HG03469 (cell line): ENCODE data around the gene ZCCHC24.

Experiments
- ATAC-seq: cut with Tn5 transposase; IDR thresholded peaks from one replicate; pipeline ENCODE4 v1.9.1; 2021; ENCODE audit warnings: mild to moderate bottlenecking, moderate library complexity, moderate number of reproducible peaks; ENCODE audit not compliant: unreplicated experiment

ZCCHC24 gene

DNA sequence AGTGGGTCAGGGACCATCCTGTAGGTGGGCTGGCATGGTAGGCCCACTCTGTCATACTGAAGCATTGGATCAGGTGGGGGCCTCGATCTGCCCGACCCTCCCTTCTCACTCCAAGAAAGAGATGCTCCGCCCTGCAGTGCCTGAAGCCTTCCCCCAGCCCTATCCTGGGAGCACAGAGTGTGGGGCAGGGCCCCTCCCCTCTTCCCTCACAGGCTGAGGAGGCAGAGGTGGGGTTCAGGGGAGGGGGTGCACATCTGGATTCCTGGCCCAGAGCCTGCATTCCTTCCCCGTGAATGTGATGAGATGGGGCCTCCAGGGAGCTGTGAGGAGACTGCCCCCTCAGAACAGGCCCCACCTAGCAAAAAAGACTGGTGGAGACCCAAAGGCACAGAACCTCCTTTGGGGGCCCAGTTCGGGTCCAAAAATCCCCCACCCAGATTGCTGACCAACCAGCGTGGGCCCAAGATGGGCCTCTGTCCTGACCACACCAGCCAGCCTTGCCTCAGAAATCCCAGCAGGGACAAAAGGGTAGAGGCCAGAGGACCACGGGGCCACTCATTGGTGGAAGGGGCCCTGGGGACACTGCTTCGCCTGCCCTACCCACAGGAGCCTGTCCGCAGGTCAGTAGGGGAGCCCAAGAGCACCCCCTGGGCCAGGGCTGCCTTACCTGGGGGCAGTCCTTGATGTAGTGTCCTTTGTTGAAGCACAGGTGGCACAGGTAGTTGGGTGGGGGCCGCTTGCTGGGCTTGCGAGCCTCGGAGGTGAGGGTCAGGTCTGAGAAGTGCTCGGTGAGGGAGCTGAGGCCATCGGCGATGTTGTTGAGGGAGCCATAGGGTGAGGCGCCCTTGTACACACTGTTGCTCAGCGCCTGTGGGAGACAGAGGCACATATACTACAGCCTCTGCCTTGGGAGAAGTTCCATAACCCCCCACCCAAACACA is 13.3 kb downstream of the ZCCHC24 start:
- ATAC-seq, result no peak

DNA sequence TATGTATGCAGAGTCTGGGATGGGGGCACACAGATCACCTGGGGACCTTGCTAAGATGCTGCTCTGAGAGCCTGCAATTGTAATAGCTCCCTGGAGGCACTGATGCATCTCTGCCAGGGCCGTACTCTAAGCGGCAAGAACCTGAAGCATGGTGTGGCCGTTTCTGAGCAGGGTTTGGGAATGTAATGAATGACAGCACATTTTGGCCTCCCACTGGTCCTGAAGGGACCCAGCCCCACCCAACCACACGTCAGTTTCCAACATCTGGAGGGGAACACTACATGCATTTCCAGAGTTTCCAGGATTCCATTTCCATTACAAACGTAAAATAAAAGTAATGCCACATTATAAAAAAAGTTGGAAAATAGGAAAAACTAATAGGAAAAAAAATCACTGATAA is 14.0 kb downstream of the ZCCHC24 start:
- ATAC-seq, result no peak

DNA sequence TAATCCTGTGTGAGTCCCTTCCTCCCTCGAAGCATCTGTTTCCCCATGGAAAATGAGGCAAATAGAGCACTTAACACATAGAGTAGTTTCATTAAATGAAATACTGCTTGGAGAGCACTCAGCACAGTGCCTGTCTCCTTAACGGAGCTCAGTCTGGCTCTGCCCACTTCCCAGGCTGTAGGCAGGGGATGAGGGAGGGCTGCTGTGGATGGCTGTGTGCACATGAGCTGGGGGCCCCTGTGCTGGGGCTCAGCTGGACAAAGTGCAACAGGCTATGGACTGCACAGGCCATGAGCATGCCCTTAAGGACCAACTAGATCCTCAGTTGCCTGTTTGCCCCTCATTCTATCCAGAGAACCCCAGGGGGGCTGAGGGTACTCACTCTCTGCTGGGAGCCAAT is 14.5 kb downstream of the ZCCHC24 start:
- ATAC-seq, result no peak

DNA sequence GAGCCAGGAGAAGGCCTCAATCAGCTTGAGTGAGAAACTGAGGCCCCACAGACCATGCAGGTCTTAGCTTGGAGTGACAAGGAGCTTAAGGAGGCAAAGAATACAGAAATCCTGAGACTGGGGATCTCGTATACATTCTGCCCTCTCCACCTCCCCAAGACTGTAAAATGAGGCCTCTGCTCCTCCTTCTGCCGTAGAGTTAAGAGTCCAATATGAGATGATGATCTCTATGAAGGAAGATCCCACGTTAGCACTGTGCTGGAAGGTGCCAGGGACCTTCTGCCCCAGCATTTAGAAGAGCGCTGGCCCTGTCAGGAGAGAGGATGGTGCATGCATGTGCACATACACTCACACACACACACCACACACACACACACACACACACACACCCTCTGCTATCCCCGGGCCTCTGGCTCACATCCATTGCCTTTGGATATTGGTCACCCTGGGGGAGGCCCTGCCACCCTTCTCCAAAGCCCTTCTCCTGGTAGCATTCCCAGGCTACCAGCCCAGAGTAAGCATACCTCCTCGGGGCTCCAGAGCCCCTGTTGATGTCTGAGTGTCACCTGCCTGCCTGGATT is 15.0 kb downstream of the ZCCHC24 start:
- no peak for ATAC-seq

- no peak for ATAC-seq
Measured at GRCh38 chr10:79429751-79430150, 15.7 kb downstream of the ZCCHC24 start.

GRCh38 chr10:79427965-79428364 is 17.5 kb downstream of the ZCCHC24 start:
- no peak for ATAC-seq

DNA sequence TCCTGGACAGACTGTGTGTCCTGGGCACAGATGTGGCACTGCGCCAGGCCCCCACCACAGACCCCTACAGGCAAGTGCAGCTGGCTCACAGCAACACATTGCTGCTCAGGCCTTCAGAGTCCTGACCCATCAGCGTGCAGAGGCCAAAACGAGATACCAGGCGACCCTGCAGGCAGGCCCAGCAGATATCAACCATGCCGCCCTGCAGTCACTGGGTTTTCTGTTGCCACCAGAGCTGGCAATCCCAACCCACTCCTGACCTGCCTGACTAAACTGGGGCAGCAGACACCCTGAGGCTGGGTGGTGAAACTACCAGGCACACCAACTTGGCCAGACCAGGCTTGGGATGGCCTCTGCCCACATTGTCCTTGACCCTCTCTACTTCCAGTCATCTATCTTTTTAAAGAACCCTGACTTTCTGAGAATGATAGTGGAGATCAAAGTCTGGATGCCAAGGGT is 20.3 kb downstream of the ZCCHC24 start:
- ATAC-seq, result no peak

DNA sequence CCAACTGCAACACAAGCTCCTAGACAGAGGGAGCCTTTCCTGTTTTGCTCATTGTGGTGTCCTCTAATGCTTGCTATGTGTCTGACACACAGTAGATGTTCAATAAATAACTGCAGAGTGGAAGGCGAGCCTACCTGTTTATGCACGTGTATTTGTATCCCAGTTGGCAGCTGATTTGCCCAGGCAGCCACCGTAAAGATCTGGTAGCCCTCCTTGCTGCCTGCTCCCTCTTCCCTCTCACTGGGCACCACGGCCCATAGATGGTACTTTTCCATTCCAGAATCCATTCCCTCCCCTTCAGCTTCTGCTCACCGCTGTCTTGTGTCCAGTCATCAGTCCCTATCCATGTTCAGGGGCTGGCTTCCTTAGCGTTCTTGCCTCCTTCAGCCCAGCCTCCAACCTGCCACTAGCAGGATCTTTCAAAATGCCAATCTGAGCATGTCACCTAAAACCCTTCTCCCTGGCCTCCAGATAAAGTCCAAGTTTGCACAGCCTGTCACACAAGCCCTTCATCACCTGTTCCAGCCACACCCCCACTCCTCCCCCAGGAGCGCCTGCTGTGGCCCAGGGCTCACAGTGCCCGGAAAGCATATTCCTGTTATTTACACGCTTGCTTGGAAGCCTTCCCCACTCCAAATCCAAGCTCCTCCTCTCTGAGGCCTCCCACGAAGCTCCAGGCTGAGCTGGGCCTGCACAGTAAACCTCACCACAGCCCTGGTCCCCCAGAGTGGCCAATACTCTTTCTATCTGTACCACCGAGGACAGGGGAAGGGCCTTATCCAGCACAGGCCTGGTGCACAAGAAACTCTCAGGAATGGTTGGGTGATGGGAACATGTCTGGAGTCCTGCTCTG is 21.0 kb downstream of the ZCCHC24 start:
- ATAC-seq, result no peak

DNA sequence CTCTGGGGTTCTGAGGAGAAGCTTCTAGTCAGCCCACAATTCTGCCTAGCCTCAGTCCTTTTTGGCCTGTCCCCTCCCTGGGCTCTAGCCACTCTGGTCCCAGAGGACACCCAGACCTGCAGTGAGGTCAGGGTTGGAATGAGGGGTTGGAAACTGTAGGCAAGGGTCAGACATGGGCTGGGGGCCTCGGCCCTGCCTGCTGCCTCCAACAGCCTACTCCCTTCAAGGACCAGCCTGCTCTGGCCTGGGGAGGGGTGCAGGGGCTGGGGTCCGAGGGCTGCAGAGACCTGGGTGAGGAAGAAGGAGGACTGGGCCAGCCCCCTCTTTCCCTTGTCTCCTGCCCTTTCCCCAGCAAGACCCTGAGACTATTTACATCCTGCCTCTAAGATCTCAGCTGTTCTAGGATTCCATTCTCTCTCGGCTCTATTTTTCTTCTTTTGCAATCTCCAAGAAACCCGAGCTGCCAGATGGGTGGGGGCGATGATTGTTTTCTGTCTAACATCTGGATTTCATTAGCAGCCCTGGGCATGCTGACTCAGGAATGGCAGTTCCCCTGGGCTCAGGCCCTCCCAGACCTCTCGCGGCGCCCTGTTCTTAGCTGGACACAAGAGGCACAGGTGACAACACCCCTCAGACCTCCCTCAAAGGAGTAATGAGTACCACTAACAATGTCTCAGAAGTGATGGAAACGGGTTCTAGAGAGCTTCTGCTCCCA is 23.1 kb downstream of the ZCCHC24 start:
- no peak for ATAC-seq

DNA sequence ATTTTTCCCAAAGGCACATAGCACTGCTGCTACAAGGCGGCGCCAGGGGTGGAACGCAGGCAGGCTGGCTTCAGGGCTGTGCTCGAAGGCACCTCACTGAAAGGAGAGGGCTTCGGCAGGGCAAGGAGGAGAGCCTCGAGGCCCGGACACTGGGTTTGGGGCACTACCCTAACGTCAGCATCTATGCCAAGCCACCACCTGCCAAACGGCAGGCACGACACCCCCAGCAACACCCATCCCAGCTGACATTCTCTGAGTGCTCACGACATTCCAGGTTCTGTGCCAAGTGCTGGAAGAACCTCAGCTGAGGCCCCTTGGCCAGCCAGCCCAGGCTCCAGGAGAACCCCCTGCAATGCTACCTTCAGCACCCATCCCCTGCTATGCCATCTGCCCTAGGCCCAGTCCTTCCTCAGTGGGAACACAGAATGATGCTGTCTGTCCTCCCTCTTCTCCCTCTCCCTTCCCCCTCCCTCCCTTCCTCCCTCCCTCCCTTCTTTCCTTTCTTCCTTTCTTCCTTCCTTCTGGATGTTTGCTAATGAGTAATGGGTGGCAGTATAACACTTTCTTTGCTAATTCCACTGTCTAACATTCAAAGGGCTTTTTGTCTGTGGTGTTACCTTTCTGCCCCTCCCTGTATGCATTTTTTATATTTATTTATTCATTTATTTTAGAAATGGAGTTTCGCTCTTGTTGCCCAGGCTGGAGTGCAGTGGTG is 24.3 kb downstream of the ZCCHC24 start:
- no peak for ATAC-seq

GRCh38 chr10:79418886-79419595 is 26.4 kb downstream of the ZCCHC24 start:
- no peak for ATAC-seq

- ATAC-seq, result no peak
Measured at GRCh38 chr10:79418274-79418673, 27.1 kb downstream of the ZCCHC24 start.

DNA sequence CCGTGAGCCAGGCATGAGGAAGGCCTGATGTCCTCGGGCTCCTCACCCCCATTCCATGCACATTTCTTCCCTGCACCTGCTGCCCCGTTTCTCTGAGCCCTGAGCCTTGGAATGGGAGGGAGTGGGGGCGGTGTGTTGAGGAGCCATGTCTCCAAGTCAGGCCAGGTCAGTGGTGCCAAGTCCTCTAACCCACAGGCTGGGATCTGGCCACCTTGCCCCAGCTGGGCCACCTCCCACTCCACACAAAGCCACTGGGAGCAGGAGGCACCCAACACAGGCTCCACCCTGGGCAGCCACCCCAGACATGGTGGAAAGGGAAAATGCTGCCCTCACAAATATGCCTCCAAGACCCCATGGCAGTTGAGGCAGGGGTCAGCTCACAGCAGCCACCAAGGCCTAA is 27.7 kb downstream of the ZCCHC24 start:
- ATAC-seq, result no peak

DNA sequence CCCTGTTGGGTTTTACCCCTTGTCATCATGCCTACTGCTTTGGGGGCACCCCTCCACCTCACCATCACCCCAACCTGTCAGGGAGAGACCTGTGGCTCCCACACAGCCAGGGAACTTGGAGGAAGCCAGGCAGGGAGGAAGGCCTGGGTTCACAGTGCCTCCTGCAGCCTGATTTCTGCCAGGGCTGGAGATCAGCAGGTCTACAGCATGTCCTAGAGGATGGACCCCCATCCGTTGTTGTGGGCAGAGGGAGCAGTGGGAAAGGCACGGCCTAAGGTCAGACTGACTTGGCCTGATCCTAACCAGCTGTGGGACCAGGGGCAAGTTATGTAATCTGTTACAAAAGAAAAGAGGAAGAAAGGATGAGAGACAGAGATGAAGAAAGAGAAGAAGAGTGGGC is 28.2 kb downstream of the ZCCHC24 start:
- ATAC-seq, result no peak

GRCh38 chr10:79416578-79417255 is 28.7 kb downstream of the ZCCHC24 start:
- ATAC-seq, result no peak

DNA sequence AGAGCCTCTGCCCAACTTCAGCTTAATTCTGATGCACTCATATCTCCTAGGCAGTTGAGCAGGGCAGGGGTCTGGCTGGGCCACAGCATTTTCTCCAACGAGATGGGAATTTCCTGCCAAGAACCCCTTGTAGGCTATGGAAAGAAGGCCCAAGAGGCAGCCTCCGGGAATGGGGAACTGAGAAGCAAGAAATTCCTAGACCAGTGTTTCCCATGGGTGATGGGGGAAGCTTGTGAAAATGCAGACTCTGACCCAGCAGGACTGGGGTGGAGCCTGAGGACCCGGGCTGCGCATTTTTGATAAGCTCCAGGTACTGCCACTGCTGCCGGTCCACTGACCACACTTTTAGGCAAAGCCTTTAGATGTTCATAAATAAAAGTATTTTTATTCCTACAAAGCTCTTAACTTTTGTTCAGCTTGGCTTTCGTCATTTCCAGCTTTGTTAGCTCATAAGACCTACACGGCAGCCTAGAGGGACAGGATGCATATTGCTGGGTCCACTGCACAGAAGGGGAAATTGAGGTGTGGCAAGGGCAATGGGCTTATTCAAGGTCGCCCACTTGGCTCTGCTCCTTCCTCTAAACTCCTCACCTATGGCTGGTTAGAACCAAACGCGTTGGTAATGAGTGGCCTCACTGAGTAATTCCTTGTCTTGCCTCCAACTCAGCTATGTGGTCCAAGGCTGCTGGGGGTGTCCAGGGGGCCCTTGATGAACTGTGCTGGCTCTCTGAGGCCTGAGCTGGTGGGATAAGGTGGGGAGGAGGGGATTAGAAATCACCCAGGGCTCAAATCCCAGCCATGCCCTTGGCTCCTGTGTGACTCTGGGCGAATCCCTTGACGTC is 29.5 kb downstream of the ZCCHC24 start:
- ATAC-seq, result no peak

DNA sequence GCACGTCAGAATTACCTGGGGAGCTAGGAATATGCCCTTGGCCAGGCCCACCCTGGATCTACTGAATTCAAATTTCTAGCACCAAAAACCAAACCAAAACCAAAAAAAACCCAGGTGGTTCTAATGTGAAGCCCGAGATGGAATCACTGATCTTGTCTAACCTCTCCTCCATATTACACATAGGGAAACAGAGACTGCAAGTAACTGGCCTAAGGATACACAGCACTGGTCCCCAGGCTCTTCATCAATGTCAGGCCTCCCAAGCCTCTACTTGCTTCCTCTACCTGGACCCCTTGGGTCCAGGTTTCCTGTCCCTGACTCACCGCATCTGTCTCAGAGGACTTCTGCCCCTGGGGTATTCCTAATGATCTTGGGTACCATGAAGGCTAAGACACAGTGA is 30.7 kb downstream of the ZCCHC24 start:
- no peak for ATAC-seq

DNA sequence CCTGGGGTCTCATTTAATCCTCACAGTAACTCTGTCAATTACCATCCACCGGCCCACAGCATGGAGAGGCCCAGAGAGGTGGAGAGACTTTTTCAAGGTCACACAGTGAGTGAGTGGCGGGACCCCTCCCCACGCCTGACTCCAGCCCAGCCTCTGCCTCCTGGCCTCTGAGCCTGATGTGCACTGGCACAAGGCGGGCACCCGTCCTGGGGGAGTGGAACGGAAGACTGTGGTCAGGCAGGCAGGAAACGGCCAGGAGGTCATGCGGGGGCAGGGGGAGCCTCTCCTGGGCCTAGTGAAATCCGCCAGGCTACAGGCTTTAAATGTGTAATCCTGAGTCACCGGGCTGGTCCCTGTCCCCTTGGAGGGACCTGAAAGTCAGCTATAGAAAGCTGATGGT is 32.2 kb downstream of the ZCCHC24 start:
- no peak for ATAC-seq
